Activated T-helper 2 cell treated with anti-CD3 and anti-CD28 coated beads, Interferon-gamma antibody, Interleukin-2, Interleukin-4, amounts not matched to agents 10 μg/mL and 5 μg/mL and 100 μg/mL, durations not matched to agents 14 hours and 24 hours and 36 hours (primary cell): Measurements from ENCODE around the gene PTPN1. TPM values are rescaled to one million over a fixed set of nuclear protein-coding genes. Genes with fewer than 3 reads are reported as not detected.
"Not testable (repeated sequence)": the region's sequence is repeated elsewhere in the genome, so short reads cannot be mapped to it uniquely, and the experiment has no call there.

Experiments used
- DNase-seq: peaks from one replicate; pipeline ENCODE4 v3.0.0; 2021; ENCODE audit warnings: low spot score
- H3K27ac Mint-ChIP-seq: one replicate; pipeline ENCODE4 v1.8.0; 2021; ENCODE audit warnings: mixed read lengths
- H3K27me3 Mint-ChIP-seq: one replicate; pipeline ENCODE4 v1.8.0; 2021; ENCODE audit warnings: low read depth, mixed read lengths
- H3K36me3 Mint-ChIP-seq: one replicate; pipeline ENCODE4 v1.8.0; 2021; ENCODE audit warnings: low read depth, mixed read lengths
- H3K4me1 Mint-ChIP-seq: one replicate; pipeline ENCODE4 v1.8.0; 2021; ENCODE audit warnings: low read depth, mixed read lengths
- H3K4me3 Mint-ChIP-seq: one replicate; pipeline ENCODE4 v1.8.0; 2021; ENCODE audit warnings: low read depth, mild to moderate bottlenecking, moderate library complexity, mixed read lengths
- H3K9me3 Mint-ChIP-seq: one replicate; pipeline ENCODE4 v1.8.0; 2021; ENCODE audit warnings: mixed read lengths
- intact Hi-C: fragments of 100-400 bp; cut with micrococcal nuclease; formaldehyde crosslinking; loops from one replicate; pipeline ENCODE4 v1.15.1; 2023
- total RNA-seq: library from RNA; stranded (reverse); gene quantifications from 2 replicates; pipeline ENCODE4 v1.2.3, GENCODE V29; 2022

Gene PTPN1
- total RNA-seq, 1 donor from 2014 or later, result 94.6 TPM

DNA sequence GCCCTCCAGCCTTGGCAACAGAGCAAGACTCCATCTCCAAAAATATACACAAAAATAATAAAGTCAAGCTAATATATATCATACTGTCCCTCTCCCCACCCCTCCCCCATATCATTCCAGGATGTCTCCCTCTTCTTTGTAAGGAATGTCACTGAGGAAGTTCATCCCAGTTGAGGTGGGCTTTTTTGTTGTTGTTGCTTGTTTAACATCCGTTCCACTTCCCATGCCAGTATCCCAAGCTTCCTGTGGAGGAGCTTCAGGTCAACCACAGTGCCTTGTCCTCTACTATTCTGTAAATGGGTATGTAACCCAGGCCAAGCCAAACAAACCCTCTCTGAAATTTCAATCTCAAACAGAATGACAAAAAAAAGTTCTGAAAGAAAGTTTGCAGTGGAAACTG, 19.0 kb upstream of the PTPN1 start:
- intact Hi-C loops, result no loop called here
- Mint-ChIP-seq H3K4me1 (peaks cover 49% of the 10 kb centered on the region), H3K27ac (no peak overlapping the region), H3K27me3 (no peaks in the 10 kb centered on the region), H3K36me3 (no peaks in the 10 kb centered on the region), H3K4me3 (no peak overlapping the region), H3K9me3 (no peaks in the 10 kb centered on the region)
- DNase-seq, result no peak

DNA sequence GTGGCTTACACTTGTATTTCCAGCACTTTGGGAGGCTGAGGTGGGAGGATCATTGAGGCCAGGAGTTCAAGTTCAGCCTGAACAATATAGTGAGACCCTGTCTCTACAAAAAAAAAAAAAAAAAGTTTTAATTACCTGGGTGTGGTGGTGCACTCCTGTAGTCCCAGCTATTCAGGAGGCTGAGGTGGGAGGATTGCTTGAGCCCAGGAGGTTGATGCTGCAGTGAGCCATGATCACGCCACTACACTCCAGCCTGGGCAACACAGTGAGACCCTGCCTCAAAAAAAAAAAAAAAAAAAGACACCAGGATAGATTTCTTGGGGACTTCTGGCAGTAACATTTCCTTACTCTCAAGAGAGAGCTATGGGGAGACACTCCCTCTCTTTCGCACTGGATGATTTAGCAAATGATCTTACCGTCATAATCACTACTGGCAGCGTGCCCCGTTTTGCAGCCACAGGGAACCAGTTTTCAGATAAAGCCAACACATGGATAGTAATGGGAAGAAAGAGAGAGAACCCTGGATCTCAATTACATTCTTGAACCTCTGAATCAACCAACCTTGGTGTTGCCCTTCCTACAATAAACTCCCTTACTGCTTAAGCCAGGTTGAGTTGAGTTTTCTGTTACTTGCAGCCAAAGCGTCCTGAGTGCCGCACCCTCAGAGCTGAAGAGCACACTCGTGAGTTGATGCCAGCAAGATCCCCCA, 18.1 kb upstream of the PTPN1 start:
- Mint-ChIP-seq H3K9me3 (no peaks in the 10 kb centered on the region), H3K27ac (peak overlapping the region; percentile 61), H3K4me3 (no peak overlapping the region), H3K27me3 (no peaks in the 10 kb centered on the region), H3K4me1 (peaks cover 42% of the 10 kb centered on the region), H3K36me3 (no peaks in the 10 kb centered on the region)
- intact Hi-C loops, result no loop called here
- DNase-seq, result no peak

DNA sequence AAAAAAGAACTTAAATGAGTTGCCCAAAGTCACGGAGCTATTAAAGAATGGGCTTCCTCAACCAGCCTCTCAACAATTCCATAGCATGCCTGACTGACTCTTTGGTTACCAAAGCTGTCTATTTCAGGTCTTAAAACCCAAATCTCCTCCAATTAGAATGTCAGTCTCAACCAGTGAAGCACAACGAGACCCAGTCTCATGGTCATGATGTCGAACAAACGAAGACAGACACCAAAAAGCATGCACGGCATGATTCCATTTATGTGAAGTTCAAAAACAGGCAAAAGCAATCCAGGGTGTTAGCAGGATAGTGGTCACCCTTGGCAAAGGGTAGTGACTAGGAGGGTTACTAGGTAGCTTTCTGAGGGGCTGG, 16.3 kb upstream of the PTPN1 start:
- Mint-ChIP-seq H3K27ac (peak overlapping the region; percentile 16), H3K4me3 (no peak overlapping the region), H3K4me1 (peaks cover 26% of the 10 kb centered on the region), H3K36me3 (no peaks in the 10 kb centered on the region), H3K9me3 (no peaks in the 10 kb centered on the region), H3K27me3 (no peaks in the 10 kb centered on the region)
- intact Hi-C loops, result no loop called here
- DNase-seq, result no peak

DNA sequence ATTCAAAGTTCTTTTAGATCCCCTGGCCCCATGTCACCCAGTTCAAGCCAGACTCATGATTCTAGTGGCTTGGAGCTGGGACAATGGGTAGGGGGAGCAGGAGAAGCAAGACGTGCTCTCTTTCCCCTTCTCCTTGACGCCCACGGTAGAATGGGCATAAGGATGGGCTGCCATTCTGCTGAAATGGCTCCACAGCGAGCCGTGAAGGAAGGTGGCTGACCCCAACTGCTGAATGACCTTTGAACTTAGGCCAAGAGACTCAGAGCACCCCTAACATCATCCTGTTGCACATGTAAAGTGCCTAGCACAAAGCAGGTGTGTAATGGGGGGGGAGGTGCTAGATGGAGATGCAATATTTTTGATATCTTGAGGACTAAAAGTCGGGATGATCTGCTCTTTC, 15.8 kb upstream of the PTPN1 start:
- Mint-ChIP-seq H3K4me3 (no peak overlapping the region), H3K27me3 (no peaks in the 10 kb centered on the region), H3K4me1 (peaks cover 24% of the 10 kb centered on the region), H3K9me3 (no peaks in the 10 kb centered on the region), H3K27ac (no peak overlapping the region), H3K36me3 (no peaks in the 10 kb centered on the region)
- no peak for DNase-seq
- intact Hi-C loops, result no loop called here

DNA sequence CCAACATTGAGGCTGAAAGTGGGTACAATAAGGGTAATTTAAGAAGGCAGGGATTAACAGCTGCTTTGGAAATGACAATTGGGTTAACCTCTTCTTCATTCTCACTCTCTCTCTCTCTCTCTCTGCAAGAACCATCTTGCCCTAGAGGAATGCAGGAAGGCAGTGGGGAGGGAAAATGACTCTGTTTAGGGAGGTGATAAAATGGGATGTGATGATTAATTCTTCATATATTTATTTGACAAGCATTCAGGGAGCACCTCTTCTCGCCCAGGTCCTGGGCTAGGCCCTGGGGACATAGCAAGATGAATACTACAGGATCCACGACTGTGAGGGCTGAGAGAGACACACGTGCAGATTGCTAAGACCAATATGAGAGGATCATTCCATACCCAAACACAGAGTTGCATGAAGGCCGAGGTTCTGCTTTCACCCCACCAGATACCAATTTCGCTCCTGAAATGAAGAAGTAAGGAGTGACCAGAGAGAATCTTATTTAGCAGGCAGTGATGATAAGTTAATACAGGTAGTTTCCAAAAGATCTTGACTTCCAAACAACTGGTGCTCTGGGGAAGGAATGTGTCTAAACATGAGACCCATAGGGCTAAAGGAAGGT, 13.3 kb upstream of the PTPN1 start:
- no peak overlapping the region for H3K4me3 Mint-ChIP-seq
- H3K27ac Mint-ChIP-seq, result no peak overlapping the region
- no peaks in the 10 kb centered on the region for H3K36me3 Mint-ChIP-seq

DNA sequence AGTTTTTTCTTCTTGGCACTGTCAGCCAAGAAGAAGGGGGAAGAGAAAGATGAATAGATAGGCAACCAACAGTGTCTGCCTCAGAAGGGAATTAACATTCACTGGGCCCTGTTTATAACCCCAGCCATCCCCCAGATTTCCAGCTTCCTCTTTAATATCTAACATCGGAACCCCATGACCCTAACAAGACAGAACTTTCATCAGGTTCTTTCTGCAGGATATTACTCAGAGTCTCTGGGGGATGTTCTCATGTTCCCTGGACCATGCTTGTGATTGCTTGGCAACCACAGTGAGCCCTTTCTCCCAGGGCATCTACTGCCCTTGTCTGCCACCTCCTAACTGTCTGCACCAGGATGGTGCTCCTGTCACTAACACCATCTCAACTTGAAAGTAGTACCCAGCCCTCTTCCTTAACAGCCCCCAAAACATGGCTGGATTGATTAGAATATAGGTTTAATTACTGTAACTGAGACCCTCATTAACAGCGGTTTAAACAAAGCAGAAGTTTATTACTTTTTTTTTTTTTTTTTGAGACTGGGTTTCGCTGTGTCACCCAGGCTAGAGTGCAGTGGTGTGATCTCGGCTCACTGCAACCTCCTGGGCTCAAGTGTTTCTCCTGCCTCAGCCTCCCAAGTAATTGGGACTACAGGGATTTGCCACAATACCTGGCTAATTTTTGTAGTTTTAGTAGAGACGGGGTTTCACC, 12.0 kb upstream of the PTPN1 start:
- DNase-seq, result no peak
- intact Hi-C loops, result no loop called here
- H3K4me1 Mint-ChIP-seq, result peaks cover 13% of the 10 kb centered on the region
- no peaks in the 10 kb centered on the region for H3K9me3 Mint-ChIP-seq
- H3K27ac Mint-ChIP-seq, result no peak overlapping the region
- no peak overlapping the region for H3K4me3 Mint-ChIP-seq
- H3K36me3 Mint-ChIP-seq, result no peaks in the 10 kb centered on the region
- no peaks in the 10 kb centered on the region for H3K27me3 Mint-ChIP-seq

More for the DNA sequence above, 13.3 kb upstream of the PTPN1 start:
- intact Hi-C loops, result no loop called here
- H3K9me3 Mint-ChIP-seq, result no peaks in the 10 kb centered on the region
- DNase-seq, result no peak
- H3K27me3 Mint-ChIP-seq, result no peaks in the 10 kb centered on the region
- H3K4me1 Mint-ChIP-seq, result peaks cover 24% of the 10 kb centered on the region

DNA sequence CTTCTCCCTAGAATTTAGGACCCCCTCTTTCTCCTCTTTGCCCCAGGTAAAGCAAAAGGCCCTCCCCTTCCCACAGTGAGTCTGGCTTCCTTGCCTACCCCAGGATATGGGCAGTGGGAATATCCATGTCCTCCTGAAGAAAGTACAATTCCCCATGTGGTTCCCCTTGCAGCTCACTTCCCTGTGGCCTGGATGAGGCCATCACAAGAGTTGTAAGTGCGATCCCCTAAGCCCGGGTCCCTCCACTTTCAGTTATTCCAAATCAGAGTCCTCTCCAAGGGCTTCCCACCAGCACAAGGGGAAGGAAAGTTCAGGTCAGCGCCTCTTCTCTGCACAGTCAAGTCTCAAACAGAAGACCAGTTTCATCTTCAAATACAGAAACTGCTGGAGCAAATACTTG, 10.2 kb upstream of the PTPN1 start:
- H3K9me3 Mint-ChIP-seq, result no peaks in the 10 kb centered on the region
- H3K36me3 Mint-ChIP-seq, result no peaks in the 10 kb centered on the region
- intact Hi-C loops, result no loop called here
- no peak for DNase-seq
- H3K27me3 Mint-ChIP-seq, result no peaks in the 10 kb centered on the region
- no peak overlapping the region for H3K4me3 Mint-ChIP-seq
- H3K4me1 Mint-ChIP-seq, result peaks cover 9% of the 10 kb centered on the region
- no peak overlapping the region for H3K27ac Mint-ChIP-seq

DNA sequence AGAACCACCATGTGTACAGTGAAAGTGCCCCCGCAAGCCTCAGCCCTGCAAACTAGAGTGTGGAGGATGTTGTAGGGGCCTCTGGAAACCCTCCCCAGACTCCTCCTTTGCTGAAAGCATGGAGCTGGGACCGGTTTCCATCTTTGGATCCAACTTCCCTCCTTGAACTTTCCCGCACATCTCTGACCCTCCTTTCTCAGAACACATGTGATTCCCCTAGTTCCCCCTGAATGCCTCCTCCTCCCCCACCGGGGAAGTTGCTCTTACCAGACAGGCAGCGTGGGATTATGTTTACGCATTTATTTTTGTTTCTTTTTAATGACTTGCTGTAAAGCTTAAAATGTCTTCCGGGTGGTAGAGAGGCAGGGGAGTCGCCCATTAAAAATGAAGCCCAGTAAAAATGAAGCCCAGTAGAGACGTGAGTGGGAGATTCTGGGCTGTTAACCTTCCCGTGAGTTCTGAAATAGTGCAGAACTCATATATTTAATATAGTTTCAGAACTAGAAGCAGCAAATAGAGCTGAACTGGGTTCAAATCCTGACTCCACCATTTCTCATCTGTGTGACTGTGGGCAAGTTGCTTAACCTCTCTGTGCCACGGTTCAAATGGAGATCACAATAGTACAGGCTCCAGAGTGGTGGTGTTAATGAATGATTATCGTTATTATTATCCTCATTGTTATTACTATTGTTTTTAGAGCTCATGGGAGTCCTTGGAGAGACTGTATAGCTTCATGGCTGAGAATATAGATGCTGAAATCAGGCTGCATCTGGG, 8.0 kb upstream of the PTPN1 start:
- no peak for DNase-seq
- Mint-ChIP-seq H3K36me3 (no peaks in the 10 kb centered on the region), H3K9me3 (no peaks in the 10 kb centered on the region), H3K27ac (no peak overlapping the region), H3K4me3 (no peak overlapping the region), H3K27me3 (no peaks in the 10 kb centered on the region), H3K4me1 (peaks cover 9% of the 10 kb centered on the region)
- intact Hi-C loops, result no loop called here

DNA sequence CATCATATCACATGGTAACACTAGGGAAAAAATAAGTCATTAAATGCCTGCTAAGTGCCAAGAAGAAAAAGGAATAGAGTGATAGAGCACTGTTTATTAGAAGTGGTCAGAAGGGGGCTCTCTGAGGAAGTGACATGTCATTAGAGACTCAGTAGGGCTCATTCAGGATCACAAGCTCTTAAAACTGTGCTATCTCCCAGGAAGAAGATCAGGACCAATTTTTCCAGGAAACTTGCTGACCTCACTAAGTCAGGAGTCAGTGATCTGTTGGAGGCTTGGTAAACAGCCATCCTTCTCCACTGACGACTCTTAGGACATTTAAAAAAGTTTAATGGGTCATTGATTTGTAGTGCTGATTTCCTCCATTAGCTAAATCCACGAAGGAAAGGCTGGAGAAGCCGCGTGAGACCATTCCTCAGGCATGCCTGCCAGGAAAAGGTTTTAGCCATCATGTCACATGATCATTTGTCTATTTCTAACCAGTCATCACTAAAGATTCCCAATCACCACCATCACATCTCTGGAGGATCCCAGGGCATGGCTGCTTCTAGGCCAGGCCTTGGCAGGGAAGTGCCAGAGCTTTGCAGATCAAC, 5.9 kb upstream of the PTPN1 start:
- peaks cover 11% of the 10 kb centered on the region for H3K4me1 Mint-ChIP-seq
- no peaks in the 10 kb centered on the region for H3K36me3 Mint-ChIP-seq
- no peaks in the 10 kb centered on the region for H3K9me3 Mint-ChIP-seq
- no peaks in the 10 kb centered on the region for H3K27me3 Mint-ChIP-seq
- no peak for DNase-seq
- H3K27ac Mint-ChIP-seq, result no peak overlapping the region
- intact Hi-C loops, result no loop called here
- H3K4me3 Mint-ChIP-seq, result no peak overlapping the region

DNA sequence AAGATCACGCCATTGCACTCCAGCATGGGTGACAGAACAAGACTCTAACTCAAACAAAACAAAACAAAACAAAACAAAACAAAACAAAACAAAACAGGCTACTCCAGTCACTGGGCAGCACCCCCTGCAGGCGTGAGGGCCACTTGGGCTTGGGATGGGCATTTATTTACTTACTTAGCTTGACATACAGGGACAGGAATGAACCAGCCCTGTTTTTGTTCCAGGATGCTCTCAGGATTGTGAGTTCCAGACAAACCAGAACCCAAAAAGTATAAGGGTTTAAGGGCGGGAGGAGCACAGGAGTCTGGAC, 4.0 kb upstream of the PTPN1 start:
- peaks cover 15% of the 10 kb centered on the region for H3K4me1 Mint-ChIP-seq
- H3K27me3 Mint-ChIP-seq, result no peaks in the 10 kb centered on the region
- H3K27ac Mint-ChIP-seq, result no peak overlapping the region
- DNase-seq, result no peak
- intact Hi-C loops, result no loop called here
- peaks cover 5% of the 10 kb centered on the region for H3K36me3 Mint-ChIP-seq
- no peaks in the 10 kb centered on the region for H3K9me3 Mint-ChIP-seq
- no peak overlapping the region for H3K4me3 Mint-ChIP-seq

DNA sequence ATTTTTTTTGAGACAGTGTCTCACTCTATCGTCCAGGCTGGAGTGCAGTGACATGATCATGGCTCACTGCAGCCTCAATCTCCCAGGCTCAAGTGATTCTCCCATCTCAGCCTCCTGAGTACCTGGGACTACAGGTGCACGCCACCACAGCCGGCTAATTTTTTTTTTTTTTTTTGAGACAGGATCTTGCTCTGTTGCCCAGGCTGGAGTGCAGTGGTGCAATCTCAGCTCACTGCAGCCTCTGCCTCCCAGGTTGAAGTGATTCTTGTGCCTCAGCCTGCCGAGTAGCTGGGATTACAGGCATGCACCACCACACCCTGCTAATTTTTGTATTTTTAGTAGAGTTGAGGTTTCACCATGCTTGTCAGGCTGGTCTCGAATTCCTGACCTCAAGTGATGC, 2.4 kb upstream of the PTPN1 start:
- H3K4me1 Mint-ChIP-seq, result peaks cover 25% of the 10 kb centered on the region
- H3K4me3 Mint-ChIP-seq, H3K27me3 Mint-ChIP-seq, H3K27ac Mint-ChIP-seq, DNase-seq, H3K9me3 Mint-ChIP-seq, intact Hi-C loops: not testable (repeated sequence)
- H3K36me3 Mint-ChIP-seq, result peaks cover 20% of the 10 kb centered on the region

DNA sequence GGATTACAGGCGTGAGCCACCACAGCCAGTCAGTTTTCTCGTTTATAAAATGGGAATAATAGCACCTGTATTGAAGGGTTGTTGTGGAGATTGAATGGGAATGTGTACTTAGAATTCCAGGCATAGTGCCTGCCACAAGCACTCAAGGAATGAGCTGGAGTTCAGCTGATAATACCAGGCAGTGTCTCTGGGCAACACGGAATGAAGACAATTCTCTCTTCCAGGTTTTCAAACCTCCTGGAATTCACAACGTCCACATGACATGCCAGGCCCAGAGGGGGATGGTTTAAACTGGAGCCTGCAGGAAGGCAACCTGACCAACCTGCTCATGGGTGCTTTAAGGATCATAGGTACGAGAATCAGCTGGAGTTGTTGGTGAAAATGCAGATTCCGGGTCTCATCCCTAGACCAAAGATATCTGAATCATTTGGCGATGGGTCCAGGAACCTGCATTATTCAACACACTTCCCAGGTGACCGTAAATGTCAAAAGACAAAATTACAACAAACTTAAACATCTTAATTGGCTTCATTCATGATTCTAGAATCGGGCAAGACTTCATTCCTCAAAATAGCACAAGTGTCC, 1.9 kb upstream of the PTPN1 start:
- intact Hi-C loops, result no loop called here
- Mint-ChIP-seq H3K4me1 (peaks cover 30% of the 10 kb centered on the region), H3K4me3 (peak overlapping the region; percentile 3), H3K9me3 (no peaks in the 10 kb centered on the region), H3K27me3 (no peaks in the 10 kb centered on the region), H3K36me3 (peaks cover 26% of the 10 kb centered on the region), H3K27ac (no peak overlapping the region)
- DNase-seq, result no peak
